SJCRH30 (cell line): Measurements from ENCODE around the gene PICK1. TPM values are rescaled to one million over a fixed set of nuclear protein-coding genes. Genes with fewer than 3 reads are reported as not detected.
"Not testable (repeated sequence)": the region's sequence is repeated elsewhere in the genome, so short reads cannot be mapped to it uniquely, and the experiment has no call there.

Experiments used
- DNase-seq, 2 experiments: peaks; one replicate each; pipeline ENCODE4 v3.0.0-alpha.2; 2015 to 2020
- H3K27ac ChIP-seq: fragments of 250-450 bp; sonication (Bioruptor Pico); 2 replicates; pipeline ENCODE4 v1.5.1; 2020; ENCODE audit warnings: mild to moderate bottlenecking, moderate library complexity
- H3K27me3 ChIP-seq: fragments of 250-450 bp; sonication (Bioruptor Pico); 2 replicates; pipeline ENCODE4 v1.5.1; 2020; ENCODE audit warnings: mild to moderate bottlenecking, moderate library complexity
- H3K36me3 ChIP-seq: fragments of 250-450 bp; sonication (Bioruptor Pico); 2 replicates; pipeline ENCODE4 v1.5.1; 2020; ENCODE audit warnings: mild to moderate bottlenecking, moderate library complexity
- H3K4me1 ChIP-seq: fragments of 250-450 bp; sonication (Bioruptor Pico); 2 replicates; pipeline ENCODE4 v1.5.1; 2020; ENCODE audit warnings: mild to moderate bottlenecking, moderate library complexity
- H3K4me3 ChIP-seq: fragments of 250-450 bp; sonication (Bioruptor Pico); 2 replicates; pipeline ENCODE4 v1.5.1; 2020; ENCODE audit warnings: mild to moderate bottlenecking, moderate library complexity
- H3K9me3 ChIP-seq: fragments of 250-450 bp; sonication (Bioruptor Pico); replicated peaks from 2 replicates; pipeline ENCODE4 v1.5.1; 2020; ENCODE audit warnings: mild to moderate bottlenecking, moderate library complexity
- total RNA-seq: library from RNA; depleted of rRNA; stranded (reverse); fragments of >200 nt; shearing (Covaris generic); gene quantifications from 2 replicates; pipeline ENCODE4 v1.2.3, GENCODE V29; 2014

Gene PICK1
- total RNA-seq, 1 experiment from 2014 or later, result 0.45 TPM

DNA sequence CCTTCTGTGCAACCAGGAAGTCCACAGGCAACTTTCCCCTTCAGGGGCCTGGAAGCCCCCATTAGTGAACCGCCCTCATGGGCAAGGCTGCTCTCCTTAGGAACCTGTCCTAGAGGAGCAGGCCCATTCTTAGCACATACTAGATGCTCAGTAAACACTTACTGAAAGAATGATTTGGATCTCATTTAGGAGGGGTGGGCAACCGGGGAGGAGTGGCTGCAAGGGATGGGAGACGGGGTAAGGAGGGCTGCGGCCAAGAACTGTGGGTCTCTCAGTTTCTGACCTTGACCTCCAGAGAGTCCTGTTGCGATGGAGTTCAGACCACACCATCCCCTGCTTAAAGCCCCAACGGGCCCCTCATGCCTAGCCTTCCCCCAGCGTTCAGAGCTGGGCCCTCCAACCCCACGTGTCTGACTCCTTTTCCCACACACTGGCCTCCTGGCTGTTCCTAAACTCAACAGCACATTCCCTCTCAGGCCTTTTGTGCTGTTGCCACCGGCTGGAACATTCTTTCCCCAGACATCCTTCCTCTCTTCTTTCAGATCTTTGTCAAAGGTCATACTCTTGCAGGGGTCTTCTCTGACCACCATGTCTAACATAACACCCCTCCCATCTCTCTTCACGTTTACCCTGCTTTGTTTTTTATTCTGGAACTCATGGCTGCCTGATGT is 20.7 kb upstream of the PICK1 start:
- Histone ChIP-seq H3K27me3 (no peaks in the 10 kb centered on the region), H3K9me3 (no peaks in the 10 kb centered on the region), H3K4me1 (no peaks in the 10 kb centered on the region; the same call in 1 of the 2 replicates), H3K27ac (no peak overlapping the region), H3K4me3 (no peak overlapping the region), H3K36me3 (no peaks in the 10 kb centered on the region)
- no peak for DNase-seq

DNA sequence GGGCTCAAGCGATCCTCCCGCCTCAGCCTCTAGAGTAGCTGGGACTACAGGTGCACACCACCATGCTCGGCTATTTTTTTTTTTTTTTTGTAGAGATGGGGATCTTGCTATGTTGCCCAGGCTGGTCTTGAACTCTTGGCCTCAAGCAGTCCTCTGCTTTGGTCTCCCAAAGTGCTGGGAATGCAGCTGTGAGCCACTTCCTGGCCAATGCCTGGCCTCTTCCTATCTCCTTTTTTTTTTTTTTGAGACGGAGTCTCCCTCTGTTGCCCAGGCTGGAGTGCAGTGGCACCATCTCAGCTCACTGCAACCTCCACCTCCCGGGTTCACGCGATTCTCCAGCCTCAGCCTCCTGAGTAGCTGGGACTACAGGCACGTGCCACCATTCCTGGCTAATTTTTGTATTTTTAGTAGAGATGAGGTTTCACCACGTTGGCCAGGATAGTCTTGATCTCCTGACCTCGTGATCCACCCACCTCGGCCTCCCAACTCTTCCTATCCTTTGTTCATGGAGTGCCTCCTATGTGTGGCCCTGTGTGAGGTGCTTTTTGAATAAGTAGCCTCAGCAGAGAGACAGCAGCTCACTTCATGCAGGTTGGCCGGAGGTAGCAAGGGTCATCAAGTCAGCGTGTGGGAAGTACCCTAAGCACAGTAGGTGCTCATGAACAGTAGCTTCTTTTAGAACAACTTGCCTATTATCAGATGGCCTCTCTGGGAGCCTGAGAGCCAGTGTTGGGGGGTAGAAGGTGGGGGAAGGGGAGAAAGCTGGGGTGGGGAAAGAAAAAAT is 19.6 kb upstream of the PICK1 start:
- H3K36me3 ChIP-seq, H3K9me3 ChIP-seq, H3K4me1 ChIP-seq, H3K27me3 ChIP-seq, H3K4me3 ChIP-seq, H3K27ac ChIP-seq, DNase-seq: not testable (repeated sequence)

- DNase-seq, result no peak
- H3K9me3 ChIP-seq, result no peaks in the 10 kb centered on the region
- H3K27me3 ChIP-seq, result no peaks in the 10 kb centered on the region; the same call in 1 of the 2 replicates
- no peaks in the 10 kb centered on the region for H3K36me3 ChIP-seq
- H3K27ac ChIP-seq, result no peak overlapping the region
- H3K4me3 ChIP-seq, result no peak overlapping the region
- no peaks in the 10 kb centered on the region; the same call in 1 of the 2 replicates for H3K4me1 ChIP-seq
Observed at GRCh38 chr22:38038426-38038825, 18.8 kb upstream of the PICK1 start.

DNA sequence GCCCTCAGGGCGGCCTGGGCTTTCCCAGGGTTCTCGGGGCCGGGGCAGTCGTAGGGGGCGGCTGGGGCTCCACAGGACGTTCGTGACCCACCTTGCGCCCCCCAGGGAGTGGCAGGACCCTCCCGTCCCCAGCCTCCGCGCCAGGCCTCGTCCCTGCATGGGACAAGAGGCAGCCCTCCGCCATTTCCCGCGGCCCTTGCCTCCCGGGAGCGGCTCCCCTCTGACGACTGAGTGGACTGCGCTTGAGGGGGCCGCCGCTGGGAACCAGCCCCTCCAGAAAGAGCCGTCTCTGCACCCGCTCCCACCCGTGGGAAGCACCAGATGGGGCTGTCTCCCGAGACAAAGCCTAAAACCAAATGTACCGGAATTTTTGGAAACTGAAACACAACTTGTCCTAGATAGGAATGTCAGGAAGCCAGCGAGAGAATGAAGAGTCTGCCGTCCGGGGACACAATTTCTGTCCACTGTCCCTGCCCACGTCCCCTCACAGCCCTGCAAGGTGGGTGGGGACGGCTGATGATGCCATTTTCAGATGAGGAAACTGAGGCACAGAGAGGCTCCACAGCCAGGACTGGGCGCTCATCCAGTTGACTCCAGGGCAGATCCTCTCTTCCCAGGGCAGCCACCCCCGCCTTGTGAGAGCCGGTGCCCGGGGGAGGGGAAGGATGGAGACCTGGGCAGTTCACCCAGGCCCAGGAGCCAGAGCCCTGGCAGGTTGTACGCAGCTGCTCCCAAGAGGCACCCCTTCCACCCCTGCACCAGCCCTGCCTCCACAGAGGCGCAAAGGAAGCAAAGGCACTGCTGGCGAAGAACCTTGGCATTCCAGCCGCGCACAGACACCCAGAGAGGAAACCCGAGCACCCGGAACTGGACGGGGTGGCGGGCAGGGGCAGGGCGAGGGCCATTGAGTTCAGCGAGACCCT is 18.1 kb upstream of the PICK1 start:
- Histone ChIP-seq H3K27ac (no peak overlapping the region), H3K4me1 (no peaks in the 10 kb centered on the region; the same call in 1 of the 2 replicates), H3K4me3 (no peak overlapping the region), H3K27me3 (no peaks in the 10 kb centered on the region; the same call in 1 of the 2 replicates), H3K36me3 (no peaks in the 10 kb centered on the region), H3K9me3 (no peaks in the 10 kb centered on the region)
- DNase-seq, result no peak

DNA sequence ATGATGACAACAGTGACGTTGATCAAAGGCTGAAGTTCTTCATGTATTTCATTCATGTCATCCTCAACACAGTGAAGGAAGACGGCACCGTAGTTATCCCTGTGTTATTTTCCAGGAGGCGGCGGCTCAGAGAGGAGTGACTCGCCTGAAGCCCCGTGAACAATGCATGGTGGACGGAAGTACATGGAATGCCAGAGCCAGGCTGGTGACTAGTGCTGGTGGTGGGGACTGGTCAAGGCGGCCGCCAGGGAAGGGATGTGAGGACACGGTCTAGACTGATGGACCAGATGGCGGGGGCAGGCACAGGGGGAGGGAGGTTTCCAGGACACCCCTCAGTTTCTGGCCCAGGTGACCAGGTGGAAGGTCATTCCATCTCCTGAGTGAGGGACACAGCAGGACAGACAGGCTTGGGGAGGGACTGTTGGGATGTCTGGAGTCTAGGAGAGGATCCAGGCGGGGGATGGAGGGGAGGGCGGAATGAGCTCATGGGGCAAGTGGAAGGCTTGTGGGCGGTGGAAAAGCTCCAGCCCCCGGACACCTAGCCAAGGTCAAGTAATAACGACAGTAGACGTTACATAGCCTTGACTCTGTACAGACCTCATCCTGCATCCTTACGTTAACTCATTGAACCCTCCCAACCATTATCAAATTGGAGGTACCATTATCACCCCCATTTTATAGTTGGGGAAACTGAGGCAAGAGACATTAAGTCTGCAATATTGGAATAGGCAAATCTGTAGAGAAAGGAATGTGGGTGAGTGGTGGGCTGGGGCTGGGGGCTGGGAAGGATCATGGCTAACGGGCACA is 16.0 kb upstream of the PICK1 start:
- Histone ChIP-seq H3K4me3 (no peak overlapping the region), H3K27me3 (no peaks in the 10 kb centered on the region; the same call in 1 of the 2 replicates), H3K9me3 (no peaks in the 10 kb centered on the region), H3K4me1 (no peaks in the 10 kb centered on the region), H3K27ac (no peak overlapping the region), H3K36me3 (no peaks in the 10 kb centered on the region)
- DNase-seq, result no peak

GRCh38 chr22:38041760-38042487 is 15.3 kb upstream of the PICK1 start:
- Histone ChIP-seq H3K9me3 (no peaks in the 10 kb centered on the region), H3K36me3 (no peaks in the 10 kb centered on the region), H3K27me3 (no peaks in the 10 kb centered on the region; the same call in 1 of the 2 replicates), H3K27ac (no peak overlapping the region), H3K4me1 (no peaks in the 10 kb centered on the region), H3K4me3 (no peak overlapping the region)
- DNase-seq, result no peak

GRCh38 chr22:38042488-38042790 is 14.8 kb upstream of the PICK1 start:
- Histone ChIP-seq H3K4me3 (no peak overlapping the region), H3K4me1 (no peaks in the 10 kb centered on the region), H3K27me3 (no peaks in the 10 kb centered on the region; the same call in 1 of the 2 replicates), H3K27ac (no peak overlapping the region), H3K36me3 (no peaks in the 10 kb centered on the region), H3K9me3 (no peaks in the 10 kb centered on the region)
- no peak for DNase-seq

DNA sequence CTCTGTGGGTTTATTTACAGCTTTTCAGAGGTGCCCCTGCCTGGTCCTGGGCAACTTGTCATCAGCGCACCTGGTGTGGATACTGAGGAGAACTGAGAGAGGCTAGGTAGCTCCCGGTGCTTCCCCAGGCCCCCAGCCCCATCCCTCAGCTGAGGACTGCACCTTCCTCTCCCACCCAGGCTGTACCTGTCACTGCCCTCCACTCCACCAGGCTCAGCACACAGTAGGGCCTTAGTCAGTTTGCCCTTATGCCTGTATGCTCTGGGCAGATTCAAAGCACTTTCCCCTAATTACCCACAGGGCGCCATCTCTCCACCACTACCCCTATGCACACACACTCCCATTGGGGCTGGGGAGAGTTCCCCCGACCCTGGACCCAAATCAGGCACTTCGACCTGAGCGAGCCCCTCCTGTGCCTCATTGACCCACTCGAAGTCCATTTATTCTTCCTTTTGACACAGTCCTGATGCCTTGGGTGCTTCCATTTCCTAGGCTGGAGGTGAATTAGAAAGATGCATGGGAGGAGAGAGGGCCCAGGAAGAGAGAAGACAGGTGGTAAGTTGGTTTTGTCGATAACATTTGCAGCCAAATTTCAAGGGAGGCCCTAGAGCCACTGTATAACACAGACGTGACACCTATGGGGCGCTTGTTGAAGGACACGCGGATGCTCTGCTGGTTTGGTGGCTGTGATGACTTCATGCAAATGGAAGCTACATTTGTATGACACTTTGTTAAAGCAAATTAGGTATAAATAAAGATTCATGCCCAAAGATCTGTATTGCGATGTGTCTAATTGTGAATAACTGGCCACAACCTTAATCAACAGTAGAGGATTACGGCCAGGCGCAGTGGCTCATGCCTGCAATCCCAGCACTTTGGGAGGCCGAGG is 13.8 kb upstream of the PICK1 start:
- no peaks in the 10 kb centered on the region for H3K4me1 ChIP-seq
- no peaks in the 10 kb centered on the region for H3K9me3 ChIP-seq
- no peak overlapping the region for H3K4me3 ChIP-seq
- no peak overlapping the region for H3K27ac ChIP-seq
- no peak for DNase-seq
- no peaks in the 10 kb centered on the region for H3K36me3 ChIP-seq
- no peaks in the 10 kb centered on the region; the same call in 1 of the 2 replicates for H3K27me3 ChIP-seq

DNA sequence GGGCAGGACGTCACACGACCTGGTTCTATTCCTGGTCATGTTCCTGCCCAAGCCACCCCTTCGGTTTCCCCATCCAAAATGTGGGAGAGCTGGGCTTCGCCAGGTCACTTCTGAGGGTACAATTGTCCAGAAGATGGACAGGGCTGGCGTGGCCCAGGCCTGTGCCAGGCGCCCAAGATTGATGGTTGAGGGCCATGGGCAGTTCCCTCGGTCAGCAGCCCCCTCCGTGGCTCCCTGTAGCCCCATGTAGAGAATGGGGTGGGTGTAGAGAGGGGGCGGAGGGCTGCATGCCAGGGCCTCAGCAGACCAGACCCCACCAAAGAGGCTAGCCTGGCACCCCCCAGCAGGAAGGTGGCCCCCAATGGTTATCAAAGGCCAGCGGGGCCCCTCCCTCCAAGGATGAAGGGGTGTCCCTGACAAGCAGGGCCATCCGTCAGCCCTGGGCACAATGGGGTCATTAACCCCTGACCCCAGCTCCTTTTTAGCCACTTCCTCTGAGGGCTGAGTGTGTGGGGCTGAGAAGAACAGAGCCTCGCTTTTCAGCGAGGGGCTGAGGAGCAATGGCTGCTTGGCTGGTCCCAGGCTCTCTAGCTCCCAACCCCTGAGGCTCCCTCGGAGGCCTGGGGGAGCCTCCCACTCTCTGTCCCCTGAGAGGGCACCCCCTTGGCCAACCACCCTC is 11.0 kb upstream of the PICK1 start:
- DNase-seq, result no peak
- H3K27me3 ChIP-seq, result no peaks in the 10 kb centered on the region; the same call in 1 of the 2 replicates
- no peak overlapping the region for H3K4me3 ChIP-seq

GRCh38 chr22:38049812-38050619 is 7.2 kb upstream of the PICK1 start:
- Histone ChIP-seq H3K36me3 (no peaks in the 10 kb centered on the region), H3K9me3 (no peaks in the 10 kb centered on the region), H3K27ac (no peak overlapping the region), H3K4me3 (no peak overlapping the region), H3K4me1 (no peaks in the 10 kb centered on the region; the same call in 1 of the 2 replicates), H3K27me3 (no peaks in the 10 kb centered on the region; the same call in 1 of the 2 replicates)
- DNase-seq, result no peak

More for the DNA sequence above, 11.0 kb upstream of the PICK1 start:
- Histone ChIP-seq H3K27ac (no peak overlapping the region), H3K4me1 (no peaks in the 10 kb centered on the region), H3K9me3 (no peaks in the 10 kb centered on the region), H3K36me3 (no peaks in the 10 kb centered on the region)

DNA sequence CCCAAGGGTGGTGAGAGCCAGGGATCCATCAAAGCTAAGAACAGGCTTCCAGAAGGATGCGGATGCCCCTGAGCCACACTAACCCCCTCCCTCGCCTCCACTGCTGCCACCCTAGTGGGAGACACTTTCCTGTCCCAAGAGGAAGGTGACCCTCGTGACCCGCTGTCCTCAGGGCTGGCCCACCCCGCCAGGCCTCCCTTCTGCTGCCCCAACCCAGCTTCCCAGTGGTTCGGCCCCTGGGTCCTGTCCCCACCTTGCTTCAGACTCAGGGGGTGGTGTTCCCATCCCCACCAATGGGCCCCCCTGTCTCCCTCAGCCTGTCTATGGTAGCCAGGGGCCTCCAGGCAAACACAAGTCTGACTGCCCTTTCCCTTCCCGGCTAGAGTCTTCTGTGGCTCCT is 6.5 kb upstream of the PICK1 start:
- no peak overlapping the region for H3K4me3 ChIP-seq
- no peaks in the 10 kb centered on the region; the same call in 1 of the 2 replicates for H3K27me3 ChIP-seq
- no peaks in the 10 kb centered on the region for H3K9me3 ChIP-seq
- peaks cover 4% of the 10 kb centered on the region; the same call in 1 of the 2 replicates for H3K4me1 ChIP-seq
- no peak for DNase-seq
- H3K36me3 ChIP-seq, result no peaks in the 10 kb centered on the region
- H3K27ac ChIP-seq, result no peak overlapping the region

GRCh38 chr22:38051261-38051660 is 5.9 kb upstream of the PICK1 start:
- Histone ChIP-seq H3K27me3 (no peaks in the 10 kb centered on the region; the same call in 1 of the 2 replicates), H3K36me3 (no peaks in the 10 kb centered on the region), H3K27ac (no peak overlapping the region), H3K4me1 (peaks cover 4% of the 10 kb centered on the region; the same call in 1 of the 2 replicates), H3K9me3 (no peaks in the 10 kb centered on the region), H3K4me3 (no peak overlapping the region)
- DNase-seq, result no peak
